NCI-H526 treated with DMSO at 0.1 percent for 48 hours (cell line): ENCODE data around the gene ALOXE3.
A peak's percentile ranks its signal among the peaks of the same experiment; 100 is the strongest.
"Not testable (repeated sequence)": the region's sequence is repeated elsewhere in the genome, so short reads cannot be mapped to it uniquely, and the experiment has no call there.

Source experiments
- DNase-seq: peaks from one replicate; lab custom pipeline; 2025; lab: John Stamatoyannopoulos, UW

Gene ALOXE3

GRCh38 chr17:8121681-8122421 lies 3.5 kb upstream of the ALOXE3 start:
- DNase-seq = no peak

- no peak for DNase-seq
These were observed 3.0 kb upstream of the ALOXE3 start for GRCh38 chr17:8121407-8121680.

- peak; percentile 38 for DNase-seq
These were observed 2.4 kb upstream of the ALOXE3 start for GRCh38 chr17:8120520-8121406.

GRCh38 chr17:8119581-8120519 lies 1.5 kb upstream of the ALOXE3 start:
- DNase-seq = peak; percentile 69

- peak; percentile 48 for DNase-seq
These were observed 661 bp upstream of the ALOXE3 start for GRCh38 chr17:8118769-8119580.

GRCh38 chr17:8117367-8117979 lies 841 bp downstream of the ALOXE3 start:
- no peak for DNase-seq

- DNase-seq = no peak
These were observed 1.5 kb downstream of the ALOXE3 start for GRCh38 chr17:8116776-8117175.

- DNase-seq = no peak
These were observed 7.4 kb downstream of the ALOXE3 start for GRCh38 chr17:8110907-8111306.

GRCh38 chr17:8110456-8110804 lies 7.9 kb downstream of the ALOXE3 start:
- no peak for DNase-seq

GRCh38 chr17:8109661-8110455 lies 8.5 kb downstream of the ALOXE3 start:
- DNase-seq = peak; percentile 26

- no peak for DNase-seq
These were observed 9.2 kb downstream of the ALOXE3 start for GRCh38 chr17:8108972-8109660.

- DNase-seq = not testable (repeated sequence)
These were observed 11.3 kb downstream of the ALOXE3 start for GRCh38 chr17:8106980-8107379.

GRCh38 chr17:8105957-8106398 lies 12.3 kb downstream of the ALOXE3 start:
- DNase-seq = no peak

GRCh38 chr17:8104911-8105310 lies 13.4 kb downstream of the ALOXE3 start:
- no peak for DNase-seq

GRCh38 chr17:8103549-8103948 lies 14.8 kb downstream of the ALOXE3 start:
- no peak for DNase-seq

- no peak for DNase-seq
These were observed 16.6 kb downstream of the ALOXE3 start for GRCh38 chr17:8101721-8102120.

GRCh38 chr17:8100763-8101162 lies 17.6 kb downstream of the ALOXE3 start:
- DNase-seq = no peak

GRCh38 chr17:8100111-8100510 lies 18.2 kb downstream of the ALOXE3 start:
- no peak for DNase-seq

- no peak for DNase-seq
These were observed 21.8 kb downstream of the ALOXE3 start for GRCh38 chr17:8096541-8096940.

- no peak for DNase-seq
These were observed 23.0 kb downstream of the ALOXE3 start for GRCh38 chr17:8095361-8095760.
